Fibroblast of the aortic adventitia (primary cell): Measurements from ENCODE around the gene ZNF276. TPM values are rescaled to one million over a fixed set of nuclear protein-coding genes. Genes with fewer than 3 reads are reported as not detected.

ENCODE experiments used
- DNase-seq: peaks from one replicate; pipeline ENCODE4 v3.0.0-alpha.2; 2010; ENCODE audit warnings: low read depth
- H3K4me3 ChIP-seq: 2 replicates; pipeline ENCODE4 v1.5.1; 2011; ENCODE audit warnings: low read depth, mild to moderate bottlenecking, control low read depth, low read length, moderate library complexity
- total RNA-seq: library from RNA; depleted of rRNA; stranded (reverse); fragments of >200 nt; gene quantifications from 2 replicates; pipeline ENCODE4 v1.2.3, GENCODE V29; 2012; ENCODE audit warnings: low replicate concordance
- TF ChIP-seq, protein P1 (sequence below): IDR thresholded peaks from 2 replicates; pipeline ENCODE4 v1.5.1; 2011; ENCODE audit warnings: mild to moderate bottlenecking, low read length, control low read depth, inconsistent platforms; ENCODE audit not compliant: insufficient read depth

Gene ZNF276
- total RNA-seq, 1 donor: 10.4 TPM

DNA sequence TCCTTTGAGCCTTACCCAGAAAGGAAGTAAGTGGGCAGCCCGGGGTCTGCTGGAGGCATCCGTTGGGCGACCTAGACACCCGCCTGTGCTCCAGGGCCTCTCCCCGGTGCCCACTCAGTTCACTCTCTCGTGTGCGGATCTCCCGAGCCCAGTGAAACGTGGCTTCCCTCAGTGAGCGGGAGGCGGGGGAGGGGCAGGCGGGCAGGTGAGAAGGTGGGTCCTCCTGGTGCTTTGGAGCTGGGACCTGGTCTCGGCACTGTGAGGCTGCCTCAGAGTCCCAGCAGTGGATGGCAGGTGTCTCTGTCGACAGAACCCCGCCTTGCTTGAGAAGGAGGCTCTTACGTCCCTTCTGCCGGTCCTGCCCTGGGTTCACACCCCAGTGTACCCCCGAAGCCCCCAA lies 8.0 kb downstream of the ZNF276 start:
- TF ChIP-seq, protein P1, sequence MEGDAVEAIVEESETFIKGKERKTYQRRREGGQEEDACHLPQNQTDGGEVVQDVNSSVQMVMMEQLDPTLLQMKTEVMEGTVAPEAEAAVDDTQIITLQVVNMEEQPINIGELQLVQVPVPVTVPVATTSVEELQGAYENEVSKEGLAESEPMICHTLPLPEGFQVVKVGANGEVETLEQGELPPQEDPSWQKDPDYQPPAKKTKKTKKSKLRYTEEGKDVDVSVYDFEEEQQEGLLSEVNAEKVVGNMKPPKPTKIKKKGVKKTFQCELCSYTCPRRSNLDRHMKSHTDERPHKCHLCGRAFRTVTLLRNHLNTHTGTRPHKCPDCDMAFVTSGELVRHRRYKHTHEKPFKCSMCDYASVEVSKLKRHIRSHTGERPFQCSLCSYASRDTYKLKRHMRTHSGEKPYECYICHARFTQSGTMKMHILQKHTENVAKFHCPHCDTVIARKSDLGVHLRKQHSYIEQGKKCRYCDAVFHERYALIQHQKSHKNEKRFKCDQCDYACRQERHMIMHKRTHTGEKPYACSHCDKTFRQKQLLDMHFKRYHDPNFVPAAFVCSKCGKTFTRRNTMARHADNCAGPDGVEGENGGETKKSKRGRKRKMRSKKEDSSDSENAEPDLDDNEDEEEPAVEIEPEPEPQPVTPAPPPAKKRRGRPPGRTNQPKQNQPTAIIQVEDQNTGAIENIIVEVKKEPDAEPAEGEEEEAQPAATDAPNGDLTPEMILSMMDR: no peak
- H3K4me3 ChIP-seq: no peak overlapping the region
- DNase-seq: no peak

DNA sequence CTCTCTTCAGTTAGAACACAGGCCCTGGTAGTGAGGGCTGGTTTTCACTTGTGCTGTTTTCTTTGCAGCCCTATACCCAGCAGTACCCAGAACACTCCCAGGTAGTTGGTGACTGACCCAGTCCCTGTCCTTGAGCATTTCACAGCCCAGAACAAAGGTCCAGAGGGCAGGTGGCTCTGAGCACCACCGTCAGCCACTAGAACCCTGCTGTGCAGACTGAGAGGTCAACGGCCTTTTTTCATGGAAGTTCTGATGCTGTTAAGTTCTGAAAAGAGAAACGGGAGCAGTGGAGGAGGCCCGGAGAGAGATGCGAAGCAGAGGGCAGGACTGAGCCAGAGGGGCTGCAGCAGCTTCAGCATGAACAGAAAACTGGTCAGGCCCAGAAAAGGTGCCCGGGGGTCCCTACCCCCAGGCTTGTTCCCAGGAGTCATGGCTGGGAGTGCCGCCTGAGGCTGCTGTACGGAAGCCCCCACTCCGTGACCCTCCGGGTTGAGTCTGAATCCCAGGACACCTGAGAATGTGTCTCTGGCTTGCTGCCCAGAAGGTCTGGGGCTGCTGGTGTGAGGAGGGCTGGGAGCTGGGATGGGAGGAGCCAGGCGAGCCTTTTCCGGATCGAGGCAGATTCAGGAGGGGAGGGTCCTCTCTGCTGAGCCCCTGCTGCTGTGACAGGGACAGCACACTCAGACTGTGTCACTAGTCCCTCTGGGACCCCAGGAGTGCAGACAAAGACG lies 8.7 kb downstream of the ZNF276 start:
- H3K4me3 ChIP-seq: no peak overlapping the region
- no peak for DNase-seq
- TF ChIP-seq, protein P1: no peak

DNA sequence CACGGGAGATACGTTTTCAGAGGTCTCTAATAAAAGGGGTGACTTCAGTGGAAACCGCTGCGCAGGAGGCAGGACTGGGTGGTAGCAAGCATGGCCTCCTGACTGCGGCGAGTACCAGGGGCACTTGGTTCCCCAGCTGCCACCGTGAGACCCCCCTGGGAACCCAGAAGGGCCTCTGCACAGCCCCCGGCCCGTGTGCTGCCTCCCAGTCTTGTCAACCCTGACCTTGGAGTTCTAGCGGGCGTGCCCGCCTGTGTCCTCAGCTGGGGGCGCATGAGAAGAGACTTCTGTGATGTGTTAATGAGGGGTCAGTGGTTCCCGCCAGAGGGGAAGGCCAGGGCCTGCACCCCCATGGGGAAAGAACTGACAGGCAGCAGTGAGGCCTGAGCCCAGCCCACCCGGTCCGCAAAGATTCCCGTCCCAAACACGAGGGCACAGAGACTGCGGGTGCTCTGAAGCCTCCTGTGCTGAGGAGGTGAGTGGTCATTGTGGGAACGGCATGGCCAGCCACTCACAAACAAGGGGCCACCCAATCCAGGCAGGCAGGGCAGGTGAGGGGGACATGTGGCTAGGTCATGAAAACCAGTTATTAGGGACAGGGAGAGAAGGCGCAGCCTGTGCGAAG lies 9.4 kb downstream of the ZNF276 start:
- H3K4me3 ChIP-seq: no peak overlapping the region
- TF ChIP-seq, protein P1: no peak
- DNase-seq: no peak

DNA sequence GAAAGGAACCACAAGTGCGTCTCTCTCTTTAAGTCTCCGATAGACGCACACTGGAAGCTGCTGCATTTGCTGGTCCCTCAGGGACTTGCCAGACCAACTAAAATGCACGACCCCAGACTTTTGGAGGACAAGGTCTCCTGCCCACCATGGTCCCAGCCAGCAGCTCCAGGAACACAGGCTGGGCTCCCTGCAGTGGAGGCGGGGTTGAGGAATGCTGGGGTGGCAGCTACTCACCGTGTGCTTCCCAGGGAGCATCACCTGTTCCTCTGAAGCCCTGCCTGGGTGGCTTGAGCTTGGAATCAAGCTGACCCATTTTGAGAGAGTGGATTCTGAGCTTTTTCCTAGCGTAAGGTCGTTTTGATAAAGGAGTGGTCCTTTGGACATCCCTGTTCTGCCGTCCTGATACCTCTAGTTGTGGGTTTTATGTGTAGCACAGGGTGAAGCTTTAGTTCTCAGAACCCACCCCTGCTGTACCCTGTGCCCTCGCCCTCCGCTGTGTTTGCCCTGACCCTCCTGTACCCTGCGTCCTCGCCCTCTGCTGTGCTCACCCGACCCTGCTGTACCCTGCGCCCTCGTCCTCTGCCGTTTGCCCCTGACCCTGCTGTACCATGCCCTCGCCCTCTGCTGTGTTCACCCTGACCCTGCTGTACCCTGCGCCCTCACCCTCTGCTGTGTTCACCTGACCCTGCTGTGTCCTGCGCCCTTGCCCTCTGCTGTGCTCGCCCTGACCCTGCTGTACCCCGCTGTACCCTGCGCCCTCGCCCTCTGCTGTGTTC lies 11.0 kb downstream of the ZNF276 start:
- TF ChIP-seq, protein P1: no peak
- no peak overlapping the region for H3K4me3 ChIP-seq
- no peak for DNase-seq

DNA sequence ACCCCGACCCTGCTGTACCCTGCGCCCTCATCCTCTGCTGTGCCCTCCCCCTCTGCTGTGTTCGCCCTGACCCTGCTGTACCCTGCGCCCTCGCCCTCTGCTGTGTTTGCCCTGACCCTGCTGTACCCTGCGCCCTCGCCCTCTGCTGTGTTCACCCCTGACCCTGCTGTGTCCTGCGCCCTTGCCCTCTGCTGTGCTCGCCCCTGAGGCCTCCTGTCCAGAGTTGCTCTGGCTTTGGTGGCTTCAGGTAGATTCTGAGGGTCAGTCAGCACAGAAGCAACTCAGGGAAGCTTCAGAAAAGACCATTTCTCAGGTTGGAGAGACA lies 11.5 kb downstream of the ZNF276 start:
- DNase-seq: no peak
- H3K4me3 ChIP-seq: no peak overlapping the region
- TF ChIP-seq, protein P1: no peak

DNA sequence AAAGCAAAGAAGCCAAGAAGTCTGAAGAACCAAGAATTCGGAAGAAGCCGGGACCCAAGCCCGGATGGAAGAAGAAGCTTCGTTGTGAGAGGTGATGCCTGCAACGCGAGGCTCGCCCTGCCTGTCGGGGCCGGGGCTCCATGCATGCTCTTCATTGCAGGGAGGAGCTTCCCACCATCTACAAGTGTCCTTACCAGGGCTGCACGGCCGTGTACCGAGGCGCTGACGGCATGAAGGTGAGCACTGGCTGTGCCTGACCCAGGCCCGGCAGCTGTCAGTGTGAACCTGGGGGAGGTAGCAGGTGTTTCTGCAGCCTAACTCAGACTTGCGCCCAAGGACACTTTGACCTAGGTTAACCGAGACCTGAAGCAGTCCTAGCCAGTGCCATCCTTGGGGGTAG lies 12.0 kb downstream of the ZNF276 start:
- no peak overlapping the region for H3K4me3 ChIP-seq
- DNase-seq: no peak
- TF ChIP-seq, protein P1: no peak
